ENCODE results near the gene CFAP77.

CFAP77 gene

DNA sequence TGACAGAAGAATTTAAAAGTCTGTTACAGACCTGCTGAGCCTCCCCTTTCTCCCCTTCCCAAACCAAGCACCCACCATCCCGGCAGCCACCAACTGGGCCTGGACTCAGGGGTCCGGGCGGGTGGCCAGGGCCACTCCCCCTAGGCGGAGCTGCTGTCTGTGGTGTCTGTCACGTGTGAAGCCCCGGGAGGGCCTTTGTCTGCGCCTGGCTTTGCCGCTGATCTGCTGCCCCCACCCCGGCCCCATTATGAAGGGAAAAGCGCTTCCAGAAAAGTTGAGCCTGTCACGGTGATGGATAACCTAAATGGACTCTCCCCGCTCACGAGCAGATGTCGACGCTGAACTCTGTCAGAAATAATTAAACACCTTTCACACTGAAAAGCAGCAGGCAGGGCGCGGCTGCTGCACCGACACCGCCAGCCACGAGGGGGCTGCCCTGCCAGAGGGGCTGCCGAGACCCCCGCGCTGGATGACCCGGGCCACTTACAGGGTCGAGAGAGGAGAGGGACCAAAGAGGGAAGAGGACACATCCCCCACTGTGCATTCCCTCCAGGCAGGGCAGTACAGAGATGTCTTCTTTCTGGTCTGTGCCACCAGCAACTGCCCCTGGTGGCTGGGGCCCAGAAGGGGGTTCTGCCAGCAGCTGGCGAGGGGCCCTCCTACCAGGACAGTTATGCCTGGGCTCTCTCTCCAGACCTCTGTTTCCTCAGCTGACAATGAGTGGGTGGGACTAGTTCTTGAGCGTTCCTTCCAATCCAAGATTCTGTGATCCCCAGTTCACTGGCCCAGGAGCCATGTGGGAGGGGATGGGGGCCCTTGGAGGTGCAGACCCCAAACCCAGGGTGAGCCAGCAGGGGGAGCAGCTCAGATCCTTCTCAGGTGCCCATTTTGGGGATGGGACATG lies 136.4 kb downstream of the CFAP77 start (continued):
- TF ChIP-seq, protein P1, sequence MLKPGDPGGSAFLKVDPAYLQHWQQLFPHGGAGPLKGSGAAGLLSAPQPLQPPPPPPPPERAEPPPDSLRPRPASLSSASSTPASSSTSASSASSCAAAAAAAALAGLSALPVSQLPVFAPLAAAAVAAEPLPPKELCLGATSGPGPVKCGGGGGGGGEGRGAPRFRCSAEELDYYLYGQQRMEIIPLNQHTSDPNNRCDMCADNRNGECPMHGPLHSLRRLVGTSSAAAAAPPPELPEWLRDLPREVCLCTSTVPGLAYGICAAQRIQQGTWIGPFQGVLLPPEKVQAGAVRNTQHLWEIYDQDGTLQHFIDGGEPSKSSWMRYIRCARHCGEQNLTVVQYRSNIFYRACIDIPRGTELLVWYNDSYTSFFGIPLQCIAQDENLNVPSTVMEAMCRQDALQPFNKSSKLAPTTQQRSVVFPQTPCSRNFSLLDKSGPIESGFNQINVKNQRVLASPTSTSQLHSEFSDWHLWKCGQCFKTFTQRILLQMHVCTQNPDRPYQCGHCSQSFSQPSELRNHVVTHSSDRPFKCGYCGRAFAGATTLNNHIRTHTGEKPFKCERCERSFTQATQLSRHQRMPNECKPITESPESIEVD (tag by site-specific recombination; IDR thresholded peaks at IDR 0.05), result peak; percentile 65; the same call in 1 of the 2 replicates
- TF ChIP-seq ZNF404 (tag by site-specific recombination; IDR thresholded peaks at IDR 0.05), result no peak
- no peak for TF ChIP-seq YY1 (tag by site-specific recombination; IDR thresholded peaks at IDR 0.05)
- no peak; the same call in 1 of the 2 replicates for TF ChIP-seq ZNF664 (tag by site-specific recombination; IDR thresholded peaks at IDR 0.05)
- no peak for TF ChIP-seq ZNF776 (tag by site-specific recombination; IDR thresholded peaks at IDR 0.05; ENCODE audit: borderline replicate concordance)
- TF ChIP-seq KLF1 (tag by site-specific recombination; IDR thresholded peaks at IDR 0.05), result no peak
- TF ChIP-seq SCRT1 (tag by site-specific recombination; IDR thresholded peaks at IDR 0.05; ENCODE audit: borderline replicate concordance), result no peak
- no peak for TF ChIP-seq ZNF521 (tag by site-specific recombination; IDR thresholded peaks at IDR 0.05)
- TF ChIP-seq EGR2 (tag by site-specific recombination; IDR thresholded peaks at IDR 0.05; ENCODE audit: low read depth), result no peak
- TF ChIP-seq ZNF785 (tag by site-specific recombination; IDR thresholded peaks at IDR 0.05), result no peak
- TF ChIP-seq SETDB1 (IDR thresholded peaks at IDR 0.05; ENCODE audit: insufficient read length, low read length), result no peak
- TF ChIP-seq ZNF670 (tag by site-specific recombination; IDR thresholded peaks at IDR 0.05; ENCODE audit: low read depth), result no peak
- TF ChIP-seq ZNF366 (tag by site-specific recombination; conservative IDR thresholded peaks at IDR 0.05), result no peak
- TF ChIP-seq, protein P2, sequence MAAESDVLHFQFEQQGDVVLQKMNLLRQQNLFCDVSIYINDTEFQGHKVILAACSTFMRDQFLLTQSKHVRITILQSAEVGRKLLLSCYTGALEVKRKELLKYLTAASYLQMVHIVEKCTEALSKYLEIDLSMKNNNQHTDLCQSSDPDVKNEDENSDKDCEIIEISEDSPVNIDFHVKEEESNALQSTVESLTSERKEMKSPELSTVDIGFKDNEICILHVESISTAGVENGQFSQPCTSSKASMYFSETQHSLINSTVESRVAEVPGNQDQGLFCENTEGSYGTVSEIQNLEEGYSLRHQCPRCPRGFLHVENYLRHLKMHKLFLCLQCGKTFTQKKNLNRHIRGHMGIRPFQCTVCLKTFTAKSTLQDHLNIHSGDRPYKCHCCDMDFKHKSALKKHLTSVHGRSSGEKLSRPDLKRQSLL (tag by site-specific recombination; IDR thresholded peaks at IDR 0.05), result no peak
- TF ChIP-seq ZNF292 (tag by site-specific recombination; IDR thresholded peaks at IDR 0.05; ENCODE audit: borderline replicate concordance, low read depth), result no peak
- peak; percentile 64; the same call in 1 of the 2 replicates for TF ChIP-seq KLF7 (tag by site-specific recombination; IDR thresholded peaks at IDR 0.05; ENCODE audit: borderline replicate concordance)
- no peak for TF ChIP-seq IKZF3 (tag by site-specific recombination; IDR thresholded peaks at IDR 0.05)
- TF ChIP-seq, protein P3, sequence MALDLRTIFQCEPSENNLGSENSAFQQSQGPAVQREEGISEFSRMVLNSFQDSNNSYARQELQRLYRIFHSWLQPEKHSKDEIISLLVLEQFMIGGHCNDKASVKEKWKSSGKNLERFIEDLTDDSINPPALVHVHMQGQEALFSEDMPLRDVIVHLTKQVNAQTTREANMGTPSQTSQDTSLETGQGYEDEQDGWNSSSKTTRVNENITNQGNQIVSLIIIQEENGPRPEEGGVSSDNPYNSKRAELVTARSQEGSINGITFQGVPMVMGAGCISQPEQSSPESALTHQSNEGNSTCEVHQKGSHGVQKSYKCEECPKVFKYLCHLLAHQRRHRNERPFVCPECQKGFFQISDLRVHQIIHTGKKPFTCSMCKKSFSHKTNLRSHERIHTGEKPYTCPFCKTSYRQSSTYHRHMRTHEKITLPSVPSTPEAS (tag by site-specific recombination; IDR thresholded peaks at IDR 0.05), result no peak
- TF ChIP-seq ZNF830 (tag by site-specific recombination; IDR thresholded peaks at IDR 0.05; ENCODE audit: low read depth), result no peak
- no peak for TF ChIP-seq KLF8 (tag by site-specific recombination; IDR thresholded peaks at IDR 0.05)
- TF ChIP-seq, protein P4, sequence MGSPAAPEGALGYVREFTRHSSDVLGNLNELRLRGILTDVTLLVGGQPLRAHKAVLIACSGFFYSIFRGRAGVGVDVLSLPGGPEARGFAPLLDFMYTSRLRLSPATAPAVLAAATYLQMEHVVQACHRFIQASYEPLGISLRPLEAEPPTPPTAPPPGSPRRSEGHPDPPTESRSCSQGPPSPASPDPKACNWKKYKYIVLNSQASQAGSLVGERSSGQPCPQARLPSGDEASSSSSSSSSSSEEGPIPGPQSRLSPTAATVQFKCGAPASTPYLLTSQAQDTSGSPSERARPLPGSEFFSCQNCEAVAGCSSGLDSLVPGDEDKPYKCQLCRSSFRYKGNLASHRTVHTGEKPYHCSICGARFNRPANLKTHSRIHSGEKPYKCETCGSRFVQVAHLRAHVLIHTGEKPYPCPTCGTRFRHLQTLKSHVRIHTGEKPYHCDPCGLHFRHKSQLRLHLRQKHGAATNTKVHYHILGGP (tag by site-specific recombination; IDR thresholded peaks at IDR 0.05), result no peak
- TF ChIP-seq, protein P5, sequence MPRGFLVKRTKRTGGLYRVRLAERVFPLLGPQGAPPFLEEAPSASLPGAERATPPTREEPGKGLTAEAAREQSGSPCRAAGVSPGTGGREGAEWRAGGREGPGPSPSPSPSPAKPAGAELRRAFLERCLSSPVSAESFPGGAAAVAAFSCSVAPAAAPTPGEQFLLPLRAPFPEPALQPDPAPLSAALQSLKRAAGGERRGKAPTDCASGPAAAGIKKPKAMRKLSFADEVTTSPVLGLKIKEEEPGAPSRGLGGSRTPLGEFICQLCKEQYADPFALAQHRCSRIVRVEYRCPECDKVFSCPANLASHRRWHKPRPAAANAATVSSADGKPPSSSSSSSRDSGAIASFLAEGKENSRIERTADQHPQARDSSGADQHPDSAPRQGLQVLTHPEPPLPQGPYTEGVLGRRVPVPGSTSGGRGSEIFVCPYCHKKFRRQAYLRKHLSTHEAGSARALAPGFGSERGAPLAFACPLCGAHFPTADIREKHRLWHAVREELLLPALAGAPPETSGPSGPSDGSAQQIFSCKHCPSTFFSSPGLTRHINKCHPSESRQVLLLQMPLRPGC (tag by site-specific recombination; IDR thresholded peaks at IDR 0.05), result no peak
- TF ChIP-seq ZNF610 (tag by site-specific recombination; IDR thresholded peaks at IDR 0.05; ENCODE audit: borderline replicate concordance), result no peak
- TF ChIP-seq ZBTB17 (tag by site-specific recombination; IDR thresholded peaks at IDR 0.05), result peak; percentile 89
- TF ChIP-seq, protein P6, sequence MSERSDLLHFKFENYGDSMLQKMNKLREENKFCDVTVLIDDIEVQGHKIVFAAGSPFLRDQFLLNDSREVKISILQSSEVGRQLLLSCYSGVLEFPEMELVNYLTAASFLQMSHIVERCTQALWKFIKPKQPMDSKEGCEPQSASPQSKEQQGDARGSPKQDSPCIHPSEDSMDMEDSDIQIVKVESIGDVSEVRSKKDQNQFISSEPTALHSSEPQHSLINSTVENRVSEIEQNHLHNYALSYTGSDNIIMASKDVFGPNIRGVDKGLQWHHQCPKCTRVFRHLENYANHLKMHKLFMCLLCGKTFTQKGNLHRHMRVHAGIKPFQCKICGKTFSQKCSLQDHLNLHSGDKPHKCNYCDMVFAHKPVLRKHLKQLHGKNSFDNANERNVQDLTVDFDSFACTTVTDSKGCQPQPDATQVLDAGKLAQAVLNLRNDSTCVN (tag by site-specific recombination; optimal IDR thresholded peaks at IDR 0.05), result no peak
- TF ChIP-seq ZNF248 (tag by site-specific recombination; IDR thresholded peaks at IDR 0.05), result no peak
- TF ChIP-seq, protein P7, sequence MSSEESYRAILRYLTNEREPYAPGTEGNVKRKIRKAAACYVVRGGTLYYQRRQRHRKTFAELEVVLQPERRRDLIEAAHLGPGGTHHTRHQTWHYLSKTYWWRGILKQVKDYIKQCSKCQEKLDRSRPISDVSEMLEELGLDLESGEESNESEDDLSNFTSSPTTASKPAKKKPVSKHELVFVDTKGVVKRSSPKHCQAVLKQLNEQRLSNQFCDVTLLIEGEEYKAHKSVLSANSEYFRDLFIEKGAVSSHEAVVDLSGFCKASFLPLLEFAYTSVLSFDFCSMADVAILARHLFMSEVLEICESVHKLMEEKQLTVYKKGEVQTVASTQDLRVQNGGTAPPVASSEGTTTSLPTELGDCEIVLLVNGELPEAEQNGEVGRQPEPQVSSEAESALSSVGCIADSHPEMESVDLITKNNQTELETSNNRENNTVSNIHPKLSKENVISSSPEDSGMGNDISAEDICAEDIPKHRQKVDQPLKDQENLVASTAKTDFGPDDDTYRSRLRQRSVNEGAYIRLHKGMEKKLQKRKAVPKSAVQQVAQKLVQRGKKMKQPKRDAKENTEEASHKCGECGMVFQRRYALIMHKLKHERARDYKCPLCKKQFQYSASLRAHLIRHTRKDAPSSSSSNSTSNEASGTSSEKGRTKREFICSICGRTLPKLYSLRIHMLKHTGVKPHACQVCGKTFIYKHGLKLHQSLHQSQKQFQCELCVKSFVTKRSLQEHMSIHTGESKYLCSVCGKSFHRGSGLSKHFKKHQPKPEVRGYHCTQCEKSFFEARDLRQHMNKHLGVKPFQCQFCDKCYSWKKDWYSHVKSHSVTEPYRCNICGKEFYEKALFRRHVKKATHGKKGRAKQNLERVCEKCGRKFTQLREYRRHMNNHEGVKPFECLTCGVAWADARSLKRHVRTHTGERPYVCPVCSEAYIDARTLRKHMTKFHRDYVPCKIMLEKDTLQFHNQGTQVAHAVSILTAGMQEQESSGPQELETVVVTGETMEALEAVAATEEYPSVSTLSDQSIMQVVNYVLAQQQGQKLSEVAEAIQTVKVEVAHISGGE (tag by site-specific recombination; conservative IDR thresholded peaks at IDR 0.05; ENCODE audit: low read depth), result no peak
